WERI-Rb-1 (cell line): ENCODE data around the gene BUD31.

Experiments
- DNase-seq: peaks from one replicate; pipeline ENCODE4 v3.0.0-alpha.2; 2020
- H3K27ac ChIP-seq: fragments of 250-450 bp; sonication (Bioruptor Pico); 2 replicates; pipeline ENCODE4 v1.5.1; 2020; ENCODE audit warnings: mild to moderate bottlenecking, moderate library complexity
- H3K27me3 ChIP-seq: fragments of 250-450 bp; sonication (Bioruptor Pico); 2 replicates; pipeline ENCODE4 v1.5.1; 2021; ENCODE audit warnings: mild to moderate bottlenecking, low read depth, moderate library complexity; ENCODE audit not compliant: insufficient read depth, severe bottlenecking
- H3K36me3 ChIP-seq: fragments of 250-450 bp; sonication (Bioruptor Pico); 2 replicates; pipeline ENCODE4 v1.5.1; 2020; ENCODE audit warnings: mild to moderate bottlenecking, moderate library complexity
- H3K4me3 ChIP-seq: 2 replicates; pipeline ENCODE4 v1.5.1; 2011; ENCODE audit warnings: low read depth, mild to moderate bottlenecking, control low read depth, low read length
- H3K9me3 ChIP-seq: fragments of 250-450 bp; sonication (Bioruptor Pico); 2 replicates; pipeline ENCODE4 v1.5.1; 2021; ENCODE audit warnings: mild to moderate bottlenecking, moderate library complexity; ENCODE audit not compliant: severe bottlenecking
- TF ChIP-seq, protein P1 (sequence below): IDR thresholded peaks from 2 replicates; pipeline ENCODE4 v1.5.1; 2011; ENCODE audit warnings: low read depth, mild to moderate bottlenecking, control low read depth, inconsistent platforms, low read length

The BUD31 gene

DNA sequence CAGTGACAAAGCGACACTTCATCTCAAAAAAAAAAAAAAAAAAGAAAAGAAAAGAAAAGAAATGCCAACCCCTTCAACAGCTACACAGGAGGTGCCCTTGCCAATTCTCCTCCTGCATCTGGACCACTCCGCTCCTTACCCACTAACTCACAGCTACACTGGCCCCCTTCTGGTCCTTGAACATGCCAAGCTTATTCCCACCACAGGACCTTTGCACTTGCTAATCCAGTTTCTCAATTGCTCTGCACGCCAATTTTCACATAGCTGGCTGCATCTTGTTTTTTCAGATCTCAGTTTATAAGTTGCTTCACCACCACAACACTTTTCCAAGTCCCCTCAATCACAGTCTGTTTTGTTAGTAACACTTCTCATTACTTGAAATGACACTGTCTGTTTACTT is 5.9 kb upstream of the BUD31 start:
- H3K4me3 ChIP-seq, result no peak overlapping the region
- peaks cover 80% of the 10 kb centered on the region for H3K36me3 ChIP-seq
- no peaks in the 10 kb centered on the region for H3K9me3 ChIP-seq
- TF ChIP-seq, protein P1, sequence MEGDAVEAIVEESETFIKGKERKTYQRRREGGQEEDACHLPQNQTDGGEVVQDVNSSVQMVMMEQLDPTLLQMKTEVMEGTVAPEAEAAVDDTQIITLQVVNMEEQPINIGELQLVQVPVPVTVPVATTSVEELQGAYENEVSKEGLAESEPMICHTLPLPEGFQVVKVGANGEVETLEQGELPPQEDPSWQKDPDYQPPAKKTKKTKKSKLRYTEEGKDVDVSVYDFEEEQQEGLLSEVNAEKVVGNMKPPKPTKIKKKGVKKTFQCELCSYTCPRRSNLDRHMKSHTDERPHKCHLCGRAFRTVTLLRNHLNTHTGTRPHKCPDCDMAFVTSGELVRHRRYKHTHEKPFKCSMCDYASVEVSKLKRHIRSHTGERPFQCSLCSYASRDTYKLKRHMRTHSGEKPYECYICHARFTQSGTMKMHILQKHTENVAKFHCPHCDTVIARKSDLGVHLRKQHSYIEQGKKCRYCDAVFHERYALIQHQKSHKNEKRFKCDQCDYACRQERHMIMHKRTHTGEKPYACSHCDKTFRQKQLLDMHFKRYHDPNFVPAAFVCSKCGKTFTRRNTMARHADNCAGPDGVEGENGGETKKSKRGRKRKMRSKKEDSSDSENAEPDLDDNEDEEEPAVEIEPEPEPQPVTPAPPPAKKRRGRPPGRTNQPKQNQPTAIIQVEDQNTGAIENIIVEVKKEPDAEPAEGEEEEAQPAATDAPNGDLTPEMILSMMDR, result no peak
- H3K27me3 ChIP-seq, result no peaks in the 10 kb centered on the region
- no peak overlapping the region for H3K27ac ChIP-seq
- no peak for DNase-seq

DNA sequence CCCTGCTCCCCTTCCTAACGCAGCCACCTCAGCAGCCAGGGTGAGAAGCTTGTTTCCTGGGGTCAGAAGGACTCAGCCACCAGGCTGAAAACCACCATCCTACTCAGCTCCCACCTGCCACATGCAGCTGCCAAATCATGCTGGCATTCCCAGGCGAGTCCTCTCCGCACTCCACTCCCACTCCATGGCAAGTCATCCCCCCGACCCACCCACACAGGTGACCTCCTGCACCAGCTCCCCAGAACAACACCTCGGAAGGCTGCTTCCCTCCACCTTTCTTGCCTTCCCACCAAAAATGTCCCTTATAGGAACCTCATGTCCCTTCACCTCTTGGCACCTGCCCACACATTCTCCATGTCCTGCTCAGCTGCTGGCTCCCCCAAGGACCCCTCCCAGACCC is 5.0 kb upstream of the BUD31 start:
- H3K9me3 ChIP-seq, result no peaks in the 10 kb centered on the region
- TF ChIP-seq, protein P1, result no peak
- H3K27ac ChIP-seq, result no peak overlapping the region
- no peak overlapping the region for H3K4me3 ChIP-seq
- no peaks in the 10 kb centered on the region for H3K27me3 ChIP-seq
- H3K36me3 ChIP-seq, result peaks cover 75% of the 10 kb centered on the region
- DNase-seq, result no peak

DNA sequence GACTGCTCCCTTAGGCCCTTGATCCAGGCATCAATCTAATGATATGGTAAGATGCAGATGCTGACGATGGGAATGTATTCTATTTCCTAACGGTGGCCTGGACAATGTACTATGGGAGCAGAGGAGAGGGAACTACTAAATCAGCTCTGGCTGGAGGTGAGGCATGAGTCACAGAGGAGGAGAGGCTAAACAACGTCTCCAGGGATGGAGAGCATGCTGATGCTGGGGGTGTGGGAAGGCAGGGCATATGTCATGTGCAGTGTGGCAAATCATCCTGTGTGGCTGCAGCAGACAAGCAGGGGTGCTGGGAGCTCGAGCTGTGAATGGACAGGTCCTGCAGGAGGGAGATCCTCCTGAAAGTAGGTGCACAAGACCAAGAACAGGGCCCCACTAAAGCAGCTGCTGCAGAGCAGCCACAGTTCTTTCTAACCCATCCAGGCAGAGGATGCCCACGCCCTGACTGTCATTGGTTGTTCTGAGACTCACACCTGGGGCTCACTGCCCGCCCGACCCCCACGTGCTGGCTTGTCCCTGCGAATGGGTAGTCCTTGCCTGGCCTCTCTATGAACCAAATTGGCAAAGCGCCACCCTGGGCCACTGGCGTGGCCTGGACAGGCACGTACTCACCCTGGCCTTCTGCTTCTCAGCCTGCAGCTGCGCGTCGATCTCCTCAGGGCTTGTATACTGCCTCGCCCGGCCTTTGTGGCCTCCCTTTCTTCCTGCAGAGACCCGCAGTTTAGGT is 4.4 kb upstream of the BUD31 start:
- H3K9me3 ChIP-seq, result no peaks in the 10 kb centered on the region
- H3K4me3 ChIP-seq, result no peak overlapping the region
- H3K36me3 ChIP-seq, result peaks cover 69% of the 10 kb centered on the region
- H3K27ac ChIP-seq, result no peak overlapping the region
- TF ChIP-seq, protein P1, result no peak
- no peak for DNase-seq
- no peaks in the 10 kb centered on the region for H3K27me3 ChIP-seq

DNA sequence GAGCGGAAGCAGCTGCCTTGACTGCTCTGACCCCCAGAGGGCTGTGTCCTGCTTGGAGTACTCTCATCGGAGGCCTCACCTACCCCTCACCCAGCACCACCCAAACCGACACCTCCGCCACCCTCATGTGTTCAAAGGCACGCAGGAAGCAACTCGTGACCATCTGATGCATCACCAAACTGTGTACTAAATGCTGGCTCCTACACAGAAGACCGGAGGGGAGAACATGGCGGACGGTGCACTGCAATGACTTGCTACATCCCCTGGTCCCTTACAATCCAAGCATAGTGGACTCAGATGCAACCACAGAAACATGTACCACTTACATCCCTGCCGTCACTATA is 3.8 kb upstream of the BUD31 start:
- no peak for DNase-seq
- Histone ChIP-seq H3K27me3 (no peaks in the 10 kb centered on the region), H3K27ac (no peak overlapping the region), H3K9me3 (no peaks in the 10 kb centered on the region), H3K4me3 (no peak overlapping the region), H3K36me3 (peaks cover 65% of the 10 kb centered on the region)
- TF ChIP-seq, protein P1, result no peak

DNA sequence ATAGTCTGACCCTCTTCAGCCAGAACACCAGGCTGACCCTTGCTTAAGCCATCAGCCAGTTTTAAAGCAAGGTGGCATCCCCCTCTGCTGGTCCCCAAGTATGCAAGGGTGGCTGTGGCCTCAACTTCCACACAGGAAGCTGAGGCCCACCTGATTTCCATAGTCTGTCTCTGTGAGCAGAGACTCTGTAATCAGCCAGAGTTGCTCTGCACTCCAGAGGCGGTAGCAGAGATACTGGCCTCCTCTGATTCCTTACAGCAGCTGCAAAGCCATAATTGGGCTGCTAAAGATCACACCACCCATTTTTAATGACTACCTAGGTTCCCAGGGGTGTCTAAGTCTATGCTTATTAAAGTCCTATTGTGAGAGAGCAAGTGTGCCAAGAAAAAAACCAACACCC is 2.2 kb upstream of the BUD31 start:
- H3K27ac ChIP-seq, result no peak overlapping the region
- no peaks in the 10 kb centered on the region for H3K27me3 ChIP-seq
- no peak overlapping the region for H3K4me3 ChIP-seq
- TF ChIP-seq, protein P1, result no peak
- H3K36me3 ChIP-seq, result peaks cover 65% of the 10 kb centered on the region
- DNase-seq, result no peak
- H3K9me3 ChIP-seq, result no peaks in the 10 kb centered on the region

DNA sequence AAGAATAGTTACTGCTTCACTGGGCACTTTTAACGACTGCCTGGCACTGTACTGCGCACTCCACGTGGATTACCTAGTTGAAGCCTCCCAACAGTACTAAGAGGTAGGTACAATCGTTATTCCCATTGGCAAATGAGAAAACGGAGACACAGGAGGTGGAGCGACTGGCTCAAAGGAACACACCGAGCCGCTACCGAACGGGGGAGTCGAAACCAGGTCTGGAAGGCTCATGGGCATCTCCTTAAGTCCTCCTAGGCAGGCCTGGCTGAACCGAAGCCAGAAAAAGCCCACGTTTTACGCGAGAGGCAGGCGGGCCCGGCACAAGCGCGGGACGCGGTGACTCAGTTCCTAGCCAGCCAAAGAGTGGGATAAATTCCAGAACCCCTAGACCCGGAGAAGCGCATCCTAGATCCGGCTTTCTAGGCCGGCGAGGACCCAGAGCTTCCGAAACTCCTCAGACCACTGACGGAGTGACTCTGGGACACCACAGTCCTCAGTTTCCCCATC is 844 bp upstream of the BUD31 start:
- TF ChIP-seq, protein P1, result no peak
- H3K4me3 ChIP-seq, result peak overlapping the region; percentile 96
- H3K9me3 ChIP-seq, result no peaks in the 10 kb centered on the region
- H3K36me3 ChIP-seq, result peaks cover 67% of the 10 kb centered on the region
- no peaks in the 10 kb centered on the region for H3K27me3 ChIP-seq
- DNase-seq, result peak; percentile 49
- H3K27ac ChIP-seq, result peak overlapping the region; percentile 100
